ENCODE data around the gene DEFB132. TPM values are rescaled to one million over a fixed set of nuclear protein-coding genes. Genes with fewer than 3 reads are reported as not detected.

DEFB132 gene
- polyA plus RNA-seq, 3 donors: not detected

- Histone ChIP-seq H3K27ac (ENCODE audit: low read depth in 1 of 2, low read length in 2 of 2) (no peak overlapping the region), H2AFZ (ENCODE audit: insufficient read depth, low read depth, low read length, poor library complexity, severe bottlenecking) (no peak overlapping the region), H3K4me3 (replicated peaks in 1 of 3; ENCODE audit: low read depth in 2 of 3, low read length in 3 of 3) (no peak overlapping the region), H3K79me2 (ENCODE audit: insufficient read depth, low read length) (no peaks in the 10 kb centered on the region), H3K36me3 (replicated peaks in 1 of 2; ENCODE audit: control insufficient read depth in 1 of 2, insufficient read depth in 2 of 2, low read length in 2 of 2) (no peaks in the 10 kb centered on the region), H3K4me2 (replicated peaks; ENCODE audit: extremely low read depth, low read length, poor library complexity, severe bottlenecking) (no peak overlapping the region), H4K20me1 (ENCODE audit: insufficient read depth, low read length) (no peaks in the 10 kb centered on the region), H3K4me1 (ENCODE audit: control insufficient read depth in 1 of 2, insufficient read depth in 2 of 2, low read length in 2 of 2) (no peaks in the 10 kb centered on the region), H3K9me3 (replicated peaks in 1 of 2; ENCODE audit: control insufficient read depth in 1 of 2, insufficient read depth in 1 of 2, low read length in 2 of 2) (no peaks in the 10 kb centered on the region), H3K27me3 (ENCODE audit: control insufficient read depth in 2 of 2, insufficient read depth in 2 of 2, low read length in 2 of 2) (no peaks in the 10 kb centered on the region), H3K9ac (ENCODE audit: insufficient read depth, low read length, poor library complexity, severe bottlenecking) (no peak overlapping the region)
- Mint-ChIP-seq H3K27ac (no peak overlapping the region), H3K27me3 (ENCODE audit: low read depth in 3 of 3) (peaks cover 2 to 3% (median 2%) of the 10 kb centered on the region in 3 donors), H3K9me3 (no peaks in the 10 kb centered on the region), H3K4me1 (peaks cover 10% of the 10 kb centered on the region), H3K36me3 (no peaks in the 10 kb centered on the region), H3K4me3 (no peak overlapping the region)
- intact Hi-C loops (cut with micrococcal nuclease): no loop called here
- no peak for TF ChIP-seq CTCF (IDR thresholded peaks at IDR 0.05)
- WGBS (ENCODE audit: insufficient coverage): no CpG with 5 or more reads among the region's 2 CpGs
- DNase-seq: no peak
These were observed 2.5 kb downstream of the DEFB132 start for GRCh38 chr20:259981-260380.

- peaks cover 10 to 15% (median 14%) of the 10 kb centered on the region in 3 donors for H3K27me3 Mint-ChIP-seq (ENCODE audit: low read depth in 3 of 3)
- no peaks in the 10 kb centered on the region for H3K79me2 ChIP-seq (ENCODE audit: insufficient read depth, low read length)
- H3K4me1 Mint-ChIP-seq: peaks cover 13% of the 10 kb centered on the region
- intact Hi-C loops (cut with micrococcal nuclease): no loop called here
- no peak overlapping the region for H3K27ac ChIP-seq (ENCODE audit: low read depth in 1 of 2, low read length in 2 of 2)
- H3K9me3 ChIP-seq (replicated peaks in 1 of 2; ENCODE audit: control insufficient read depth in 1 of 2, insufficient read depth in 1 of 2, low read length in 2 of 2): no peaks in the 10 kb centered on the region
- no peaks in the 10 kb centered on the region for H3K36me3 Mint-ChIP-seq
- H3K27ac Mint-ChIP-seq: no peak overlapping the region
- no peak overlapping the region for H3K9ac ChIP-seq (ENCODE audit: insufficient read depth, low read length, poor library complexity, severe bottlenecking)
- TF ChIP-seq CTCF (IDR thresholded peaks at IDR 0.05): no peak
- peaks cover 0 to 2% (median 0%) of the 10 kb centered on the region in 7 donors for H3K9me3 Mint-ChIP-seq
- H4K20me1 ChIP-seq (ENCODE audit: insufficient read depth, low read length): no peaks in the 10 kb centered on the region
- no peak overlapping the region for H2AFZ ChIP-seq (ENCODE audit: insufficient read depth, low read depth, low read length, poor library complexity, severe bottlenecking)
- peaks cover 6% of the 10 kb centered on the region in 2 donors for H3K4me1 ChIP-seq (ENCODE audit: control insufficient read depth in 1 of 2, insufficient read depth in 2 of 2, low read length in 2 of 2)
- 98% methylated on average over 6 of the region's 13 CpGs for WGBS (ENCODE audit: insufficient coverage)
- H3K27me3 ChIP-seq (ENCODE audit: control insufficient read depth in 2 of 2, insufficient read depth in 2 of 2, low read length in 2 of 2): peaks cover 0 to 8% of the 10 kb centered on the region in 2 donors
- DNase-seq: no peak
- no peak overlapping the region for H3K4me2 ChIP-seq (replicated peaks; ENCODE audit: extremely low read depth, low read length, poor library complexity, severe bottlenecking)
- no peak overlapping the region for H3K4me3 Mint-ChIP-seq
- no peaks in the 10 kb centered on the region for H3K36me3 ChIP-seq (replicated peaks in 1 of 2; ENCODE audit: control insufficient read depth in 1 of 2, insufficient read depth in 2 of 2, low read length in 2 of 2)
- no peak overlapping the region for H3K4me3 ChIP-seq (replicated peaks in 1 of 3; ENCODE audit: low read depth in 2 of 3, low read length in 3 of 3)
These were observed 6.2 kb downstream of the DEFB132 start for GRCh38 chr20:263701-264100.
